Colonic mucosa (tissue), 4 donors: ENCODE results near the gene PAIP2B. TPM values are rescaled to one million over a fixed set of nuclear protein-coding genes. Genes with fewer than 3 reads are reported as not detected.

ENCODE experiments used
- DNase-seq: peaks from one replicate; pipeline ENCODE4 v3.0.0-alpha.2; 2020
- H3K27ac ChIP-seq: fragments of 200-600 bp; one replicate; pipeline ENCODE4 v1.8.0; 2021
- H3K27me3 ChIP-seq: fragments of 200-600 bp; one replicate; pipeline ENCODE4 v1.8.0; 2021
- H3K36me3 ChIP-seq: fragments of 200-600 bp; one replicate; pipeline ENCODE4 v1.8.0; 2021
- H3K4me1 ChIP-seq: fragments of 200-600 bp; one replicate; pipeline ENCODE4 v1.8.0; 2021; ENCODE audit warnings: mild to moderate bottlenecking
- H3K4me3 ChIP-seq: fragments of 200-600 bp; one replicate; pipeline ENCODE4 v1.8.0; 2021
- H3K9ac ChIP-seq, 2 donors: one replicate each; pipeline ENCODE4 v1.7.0; 2013; ENCODE audit warnings: control low read depth in 2 of 2, low read depth in 2 of 2, low read length in 2 of 2
- H3K9me3 ChIP-seq: fragments of 200-600 bp; one replicate; pipeline ENCODE4 v1.8.0; 2021
- intact Hi-C: fragments of 100-400 bp; cut with DNase I; formaldehyde crosslinking; loops from one replicate; pipeline ENCODE4 v1.14.1; 2022
- total RNA-seq, 2 donors: library from RNA; stranded (reverse); fragmentation: NEBNext Ultra II Directional in 1 of 2; extraction: Animal tissue kit (Norgen Biotek cat#: 25700) in 1 of 2; gene quantifications; one replicate each; pipeline ENCODE4 v1.2.1, GENCODE V29; 2021
- TF ChIP-seq, protein P1 (sequence below): fragments of 200-600 bp; IDR thresholded peaks from one replicate; pipeline ENCODE4 v1.8.0; 2022; ENCODE audit warnings: antibody characterized with exemption, mild to moderate bottlenecking
- donor health status: healthy.
- donor health status: DM: no; HTN: no; CAD: no.
- donor health status: DM: no; HTN: no; CAD: no.

The PAIP2B gene
- total RNA-seq, 2 donors from 2014 or later, result 7.1 to 8.0 TPM

DNA sequence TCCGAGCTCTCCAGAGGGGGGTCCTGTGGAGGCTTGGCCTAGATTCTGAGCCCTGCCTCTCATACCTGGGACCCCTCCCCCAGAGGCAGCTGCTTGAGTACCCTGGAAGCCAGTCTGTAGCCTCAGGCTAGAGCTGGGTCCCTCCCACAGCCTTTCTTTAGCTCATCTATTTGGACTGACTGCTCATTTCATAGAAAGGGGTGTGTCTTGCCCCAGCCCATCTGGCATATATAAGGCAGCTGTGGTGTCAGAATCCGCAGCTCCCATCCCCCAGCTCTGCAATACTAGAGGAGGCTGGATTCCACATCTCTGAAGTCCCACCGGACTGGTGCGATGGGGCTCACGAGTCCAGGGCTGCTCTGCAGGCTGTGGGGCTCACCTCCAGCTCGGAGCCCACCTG lies 70.3 kb downstream of the PAIP2B start:
- Histone ChIP-seq H3K9me3 (no peaks in the 10 kb centered on the region), H3K27me3 (no peaks in the 10 kb centered on the region), H3K27ac (no peak overlapping the region), H3K36me3 (no peaks in the 10 kb centered on the region), H3K4me3 (no peak overlapping the region), H3K9ac (no peak overlapping the region), H3K4me1 (no peaks in the 10 kb centered on the region)
- TF ChIP-seq, protein P1, sequence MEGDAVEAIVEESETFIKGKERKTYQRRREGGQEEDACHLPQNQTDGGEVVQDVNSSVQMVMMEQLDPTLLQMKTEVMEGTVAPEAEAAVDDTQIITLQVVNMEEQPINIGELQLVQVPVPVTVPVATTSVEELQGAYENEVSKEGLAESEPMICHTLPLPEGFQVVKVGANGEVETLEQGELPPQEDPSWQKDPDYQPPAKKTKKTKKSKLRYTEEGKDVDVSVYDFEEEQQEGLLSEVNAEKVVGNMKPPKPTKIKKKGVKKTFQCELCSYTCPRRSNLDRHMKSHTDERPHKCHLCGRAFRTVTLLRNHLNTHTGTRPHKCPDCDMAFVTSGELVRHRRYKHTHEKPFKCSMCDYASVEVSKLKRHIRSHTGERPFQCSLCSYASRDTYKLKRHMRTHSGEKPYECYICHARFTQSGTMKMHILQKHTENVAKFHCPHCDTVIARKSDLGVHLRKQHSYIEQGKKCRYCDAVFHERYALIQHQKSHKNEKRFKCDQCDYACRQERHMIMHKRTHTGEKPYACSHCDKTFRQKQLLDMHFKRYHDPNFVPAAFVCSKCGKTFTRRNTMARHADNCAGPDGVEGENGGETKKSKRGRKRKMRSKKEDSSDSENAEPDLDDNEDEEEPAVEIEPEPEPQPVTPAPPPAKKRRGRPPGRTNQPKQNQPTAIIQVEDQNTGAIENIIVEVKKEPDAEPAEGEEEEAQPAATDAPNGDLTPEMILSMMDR, result no peak
- intact Hi-C loops, result no loop called here
- DNase-seq, result no peak

DNA sequence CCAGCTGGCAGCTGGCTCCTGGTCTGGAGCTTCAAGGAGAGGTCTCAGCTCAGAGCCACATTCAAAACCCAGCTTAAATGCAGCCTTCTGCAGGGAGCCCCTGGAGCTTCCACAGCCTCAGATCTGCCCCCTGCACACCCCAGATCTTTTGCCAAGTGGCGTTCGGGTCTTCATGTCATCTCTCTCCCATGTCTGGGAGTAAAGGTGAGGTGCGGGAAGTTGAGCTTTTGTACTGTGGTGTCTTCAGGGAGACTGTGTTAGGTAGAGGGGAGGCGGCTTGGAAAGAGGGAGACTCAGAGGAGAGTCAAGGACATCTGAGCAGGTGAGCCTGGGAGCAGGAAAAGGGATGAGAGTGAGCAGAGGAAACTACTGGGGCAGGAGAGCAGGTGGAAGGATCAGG lies 71.1 kb downstream of the PAIP2B start:
- TF ChIP-seq, protein P1, result no peak
- no peaks in the 10 kb centered on the region for H3K4me1 ChIP-seq
- H3K36me3 ChIP-seq, result no peaks in the 10 kb centered on the region
- H3K9me3 ChIP-seq, result no peaks in the 10 kb centered on the region
- no peak overlapping the region for H3K27ac ChIP-seq
- no peaks in the 10 kb centered on the region for H3K27me3 ChIP-seq
- no peak for DNase-seq
- H3K9ac ChIP-seq, result no peak overlapping the region
- H3K4me3 ChIP-seq, result no peak overlapping the region
- intact Hi-C loops, result no loop called here

DNA sequence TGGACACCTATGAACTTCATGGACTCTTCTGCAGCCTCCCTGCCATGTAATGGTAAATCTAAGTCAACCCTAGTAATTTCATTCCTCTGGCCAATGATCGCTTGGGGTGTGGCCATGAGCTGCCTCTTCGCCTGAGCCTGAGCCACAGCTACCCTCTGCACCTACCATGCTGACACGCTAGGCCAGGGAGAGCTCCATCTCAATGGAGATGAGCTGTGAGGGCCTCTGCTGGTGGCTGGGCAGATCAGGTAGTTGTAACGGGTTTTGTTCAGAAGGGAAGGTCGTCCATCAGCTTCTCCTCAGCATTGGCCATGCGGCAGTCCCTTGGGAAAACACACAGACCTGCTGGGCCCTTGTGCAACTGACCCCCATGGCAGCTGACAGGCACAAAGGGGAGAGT lies 72.1 kb downstream of the PAIP2B start:
- no peak for DNase-seq
- intact Hi-C loops, result no loop called here

DNA sequence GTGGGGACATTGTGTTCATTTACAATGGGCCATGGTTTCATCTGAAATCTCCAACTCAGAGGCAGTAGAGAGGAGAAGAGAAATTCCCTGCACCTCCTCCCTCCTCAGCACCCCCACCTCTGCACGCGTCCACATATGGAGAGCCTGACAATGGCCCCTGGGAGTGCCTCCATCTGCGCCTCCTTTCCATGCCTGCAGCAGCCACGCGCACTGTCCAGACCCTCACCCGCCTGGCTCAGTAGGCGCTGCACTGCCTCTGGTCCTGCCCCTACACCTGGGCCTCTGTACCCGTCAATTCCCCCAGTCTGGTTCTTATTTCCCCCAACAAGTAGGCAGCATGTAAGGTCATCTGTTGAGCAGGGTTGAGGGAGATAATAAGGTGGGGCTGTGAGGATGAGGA lies 72.6 kb downstream of the PAIP2B start:
- intact Hi-C loops, result no loop called here
- Histone ChIP-seq H3K4me1 (no peaks in the 10 kb centered on the region), H3K4me3 (no peak overlapping the region), H3K9me3 (no peaks in the 10 kb centered on the region), H3K36me3 (no peaks in the 10 kb centered on the region), H3K9ac (no peak overlapping the region), H3K27ac (no peak overlapping the region), H3K27me3 (no peaks in the 10 kb centered on the region)
- DNase-seq, result no peak
- TF ChIP-seq, protein P1, result no peak

More for the DNA sequence above, 72.1 kb downstream of the PAIP2B start:
- TF ChIP-seq, protein P1, result no peak
- H3K9ac ChIP-seq, result no peak overlapping the region
- no peaks in the 10 kb centered on the region for H3K9me3 ChIP-seq
- no peak overlapping the region for H3K4me3 ChIP-seq
- H3K27me3 ChIP-seq, result no peaks in the 10 kb centered on the region
- no peaks in the 10 kb centered on the region for H3K4me1 ChIP-seq
- H3K27ac ChIP-seq, result no peak overlapping the region
- no peaks in the 10 kb centered on the region for H3K36me3 ChIP-seq

DNA sequence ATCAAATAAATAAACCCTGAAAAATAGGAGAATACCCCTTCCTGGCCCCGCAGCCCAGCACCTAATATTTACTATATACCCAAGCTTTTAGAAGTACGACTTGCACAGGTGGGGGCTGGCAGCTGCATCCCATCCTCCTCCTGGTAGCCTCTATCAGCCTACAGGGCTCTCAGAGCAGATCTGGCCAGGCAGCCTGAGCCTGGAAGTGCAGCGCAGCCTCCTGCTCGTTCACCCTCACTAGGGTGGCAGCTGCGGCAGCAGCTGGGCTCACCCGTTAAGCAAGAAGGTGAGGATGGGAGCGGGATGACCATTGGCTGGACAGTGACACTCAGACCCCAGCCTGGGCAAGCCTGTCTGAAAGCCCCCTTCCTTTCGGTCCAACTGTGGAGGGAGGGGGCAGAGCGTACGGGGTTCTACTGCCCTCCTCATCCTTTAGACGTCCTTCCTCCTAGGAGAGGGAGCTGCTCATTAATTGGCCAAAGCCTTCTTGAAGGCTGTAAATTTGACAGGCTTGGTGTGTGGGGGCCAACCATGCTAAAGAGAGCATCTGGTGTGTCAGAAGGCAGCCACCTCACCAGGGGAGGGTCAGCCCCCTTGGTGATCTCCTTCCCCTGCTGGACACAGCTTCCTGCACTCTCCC lies 73.2 kb downstream of the PAIP2B start:
- Histone ChIP-seq H3K27ac (no peak overlapping the region), H3K27me3 (no peaks in the 10 kb centered on the region), H3K4me3 (no peak overlapping the region), H3K9me3 (no peaks in the 10 kb centered on the region), H3K4me1 (no peaks in the 10 kb centered on the region), H3K9ac (no peak overlapping the region), H3K36me3 (peaks cover 6% of the 10 kb centered on the region)
- intact Hi-C loops, result no loop called here
- no peak for DNase-seq
- TF ChIP-seq, protein P1, result no peak
